Ishikawa (cell line): ENCODE measurements around the gene HAPSTR1.

ENCODE experiments used
- CEBPB ChIP-seq: IDR thresholded peaks from 2 replicates; pipeline ENCODE4 v1.6.1; 2012
- CREB1 ChIP-seq: IDR thresholded peaks from 2 replicates; pipeline ENCODE4 v1.6.1; 2012; ENCODE audit warnings: low read depth
- EP300 ChIP-seq: IDR thresholded peaks from 2 replicates; pipeline ENCODE4 v1.6.1; 2012; ENCODE audit warnings: borderline replicate concordance
- RAD21 ChIP-seq: IDR thresholded peaks from 2 replicates; pipeline ENCODE4 v1.6.1; 2012; ENCODE audit warnings: low read depth
- TAF1 ChIP-seq: IDR thresholded peaks from 2 replicates; pipeline ENCODE4 v1.6.1; 2012; ENCODE audit warnings: low read depth, mild to moderate bottlenecking
- TCF12 ChIP-seq: IDR thresholded peaks from 2 replicates; pipeline ENCODE4 v1.6.1; 2012; ENCODE audit warnings: low read depth
- YY1 ChIP-seq: IDR thresholded peaks from 2 replicates; pipeline ENCODE4 v1.6.1; 2012; ENCODE audit warnings: low read depth
- TF ChIP-seq, protein P1 (sequence below): IDR thresholded peaks from 2 replicates; pipeline ENCODE4 v1.6.1; 2012

DNA sequence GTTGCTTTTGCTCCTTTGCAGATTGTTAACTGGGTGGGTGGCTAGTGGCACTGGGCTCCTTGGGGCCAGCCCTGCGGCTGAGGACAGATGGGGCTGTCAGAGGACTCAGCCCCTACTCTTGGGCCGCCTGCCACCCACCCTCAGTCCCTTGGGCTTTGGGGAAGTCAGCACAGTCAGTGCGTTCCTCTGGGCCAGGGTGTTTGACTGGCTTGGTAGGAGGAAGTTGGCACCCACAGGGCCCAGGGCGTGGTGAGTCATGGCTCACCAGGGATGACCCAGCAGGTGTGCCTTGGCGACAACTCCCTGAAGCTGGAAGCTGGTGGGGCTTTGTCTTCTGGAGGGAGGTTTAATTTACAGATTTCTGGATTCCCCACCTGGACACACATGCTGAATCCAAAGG lies 32.4 kb downstream of the HAPSTR1 start:
- TF ChIP-seq TAF1 (no peak), TCF12 (0 out of 2 replicates have a peak, but pooled peaks have one; percentile 42), YY1 (no peak), CEBPB (no peak), RAD21 (no peak), CREB1 (no peak), EP300 (peak; percentile 47; the same call in 1 of the 2 replicates)
- TF ChIP-seq, protein P1, sequence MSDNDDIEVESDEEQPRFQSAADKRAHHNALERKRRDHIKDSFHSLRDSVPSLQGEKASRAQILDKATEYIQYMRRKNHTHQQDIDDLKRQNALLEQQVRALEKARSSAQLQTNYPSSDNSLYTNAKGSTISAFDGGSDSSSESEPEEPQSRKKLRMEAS, result no peak
